ENCODE measurements around the gene RXFP4. TPM values are rescaled to one million over a fixed set of nuclear protein-coding genes. Genes with fewer than 3 reads are reported as not detected.

RXFP4 gene
- total and polyA plus RNA-seq, 9 of the 15 experiments (the other 6 are each of a cell fraction or from before 2014, with no cell fraction given) = 0.64 TPM; not detected in 8

DNA sequence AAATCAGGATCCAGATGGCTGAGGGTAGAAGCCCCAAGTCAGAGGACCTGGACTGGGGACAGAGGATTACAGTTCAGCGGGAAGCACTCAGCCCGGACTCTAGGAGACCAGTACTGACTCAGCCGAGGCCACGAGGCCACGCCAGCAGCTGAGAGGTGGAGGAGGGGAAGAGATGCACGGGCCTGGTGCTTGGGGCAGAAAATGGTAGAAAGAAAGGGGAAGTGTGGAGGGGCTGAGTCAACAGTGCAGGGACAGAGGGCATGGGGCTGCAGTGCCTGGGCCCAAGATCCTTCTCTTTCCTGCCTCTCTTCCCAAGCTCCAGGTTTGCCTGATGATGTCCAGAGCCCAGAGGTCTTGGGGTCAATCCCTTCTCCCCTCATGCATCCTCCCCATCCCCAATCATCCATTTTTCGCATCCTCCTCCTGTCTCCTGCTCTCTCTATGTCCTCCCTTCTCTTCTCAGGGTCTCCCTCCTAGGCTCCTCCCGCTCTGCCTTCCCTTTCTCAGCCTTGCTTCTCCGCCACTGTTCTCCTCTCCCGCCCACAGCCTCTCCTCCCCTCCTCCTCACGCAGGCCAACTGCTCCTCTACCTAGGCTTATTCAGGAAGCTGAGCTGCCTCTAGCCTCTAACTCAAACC lies 29.2 kb downstream of the RXFP4 start (continued):
- TF ChIP-seq ZNF586 (CRISPR knock-in tag; conservative IDR thresholded peaks at IDR 0.05) (no peak), HMG20A (CRISPR knock-in tag; conservative IDR thresholded peaks at IDR 0.05) (no peak), BRF1 (IDR thresholded peaks at IDR 0.05; ENCODE audit: borderline replicate concordance, extremely low read depth, insufficient read length) (no peak), CEBPG (CRISPR knock-in tag; IDR thresholded peaks at IDR 0.05) (no peak), CEBPG (tag; conservative IDR thresholded peaks at IDR 0.05 in 1 of 2, IDR thresholded peaks at IDR 0.05 in 1 of 2) (no peak), HNRNPH1 (optimal IDR thresholded peaks at IDR 0.05; ENCODE audit: low read depth, low read length) (no peak), HDGF (IDR thresholded peaks at IDR 0.05) (peak; percentile 72; the same call in 1 of the 2 replicates), NUFIP1 (IDR thresholded peaks at IDR 0.05; ENCODE audit: partially characterized antibody) (no peak), MAZ (CRISPR knock-in tag; conservative IDR thresholded peaks at IDR 0.05 in 1 of 2, IDR thresholded peaks at IDR 0.05 in 1 of 2) (peak in 1 of 2 experiments; percentile 32; a peak in 1 of 4 replicates), PYGO2 (tag; IDR thresholded peaks at IDR 0.05) (no peak), ZNF184 (CRISPR knock-in tag; IDR thresholded peaks at IDR 0.05) (no peak), NELFE (IDR thresholded peaks at IDR 0.05; ENCODE audit: insufficient read depth, insufficient read length) (no peak), MCM2 (IDR thresholded peaks at IDR 0.05; ENCODE audit: low read depth) (no peak), MYBL2 (IDR thresholded peaks at IDR 0.05; ENCODE audit: low read depth) (no peak), MYBL2 (CRISPR knock-in tag; IDR thresholded peaks at IDR 0.05; ENCODE audit: borderline replicate concordance) (no peak), POLR2A (conservative IDR thresholded peaks at IDR 0.05) (no peak), ZNF696 (CRISPR knock-in tag; conservative IDR thresholded peaks at IDR 0.05) (no peak)
- TF ChIP-seq, protein P1, sequence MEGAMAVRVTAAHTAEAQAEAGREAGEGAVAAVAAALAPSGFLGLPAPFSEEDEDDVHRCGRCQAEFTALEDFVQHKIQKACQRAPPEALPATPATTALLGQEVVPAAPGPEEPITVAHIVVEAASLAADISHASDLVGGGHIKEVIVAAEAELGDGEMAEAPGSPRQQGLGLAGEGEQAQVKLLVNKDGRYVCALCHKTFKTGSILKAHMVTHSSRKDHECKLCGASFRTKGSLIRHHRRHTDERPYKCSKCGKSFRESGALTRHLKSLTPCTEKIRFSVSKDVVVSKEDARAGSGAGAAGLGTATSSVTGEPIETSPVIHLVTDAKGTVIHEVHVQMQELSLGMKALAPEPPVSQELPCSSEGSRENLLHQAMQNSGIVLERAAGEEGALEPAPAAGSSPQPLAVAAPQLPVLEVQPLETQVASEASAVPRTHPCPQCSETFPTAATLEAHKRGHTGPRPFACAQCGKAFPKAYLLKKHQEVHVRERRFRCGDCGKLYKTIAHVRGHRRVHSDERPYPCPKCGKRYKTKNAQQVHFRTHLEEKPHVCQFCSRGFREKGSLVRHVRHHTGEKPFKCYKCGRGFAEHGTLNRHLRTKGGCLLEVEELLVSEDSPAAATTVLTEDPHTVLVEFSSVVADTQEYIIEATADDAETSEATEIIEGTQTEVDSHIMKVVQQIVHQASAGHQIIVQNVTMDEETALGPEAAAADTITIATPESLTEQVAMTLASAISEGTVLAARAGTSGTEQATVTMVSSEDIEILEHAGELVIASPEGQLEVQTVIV (CRISPR knock-in tag; IDR thresholded peaks at IDR 0.05; ENCODE audit: borderline replicate concordance) = no peak
- TF ChIP-seq, protein P2, sequence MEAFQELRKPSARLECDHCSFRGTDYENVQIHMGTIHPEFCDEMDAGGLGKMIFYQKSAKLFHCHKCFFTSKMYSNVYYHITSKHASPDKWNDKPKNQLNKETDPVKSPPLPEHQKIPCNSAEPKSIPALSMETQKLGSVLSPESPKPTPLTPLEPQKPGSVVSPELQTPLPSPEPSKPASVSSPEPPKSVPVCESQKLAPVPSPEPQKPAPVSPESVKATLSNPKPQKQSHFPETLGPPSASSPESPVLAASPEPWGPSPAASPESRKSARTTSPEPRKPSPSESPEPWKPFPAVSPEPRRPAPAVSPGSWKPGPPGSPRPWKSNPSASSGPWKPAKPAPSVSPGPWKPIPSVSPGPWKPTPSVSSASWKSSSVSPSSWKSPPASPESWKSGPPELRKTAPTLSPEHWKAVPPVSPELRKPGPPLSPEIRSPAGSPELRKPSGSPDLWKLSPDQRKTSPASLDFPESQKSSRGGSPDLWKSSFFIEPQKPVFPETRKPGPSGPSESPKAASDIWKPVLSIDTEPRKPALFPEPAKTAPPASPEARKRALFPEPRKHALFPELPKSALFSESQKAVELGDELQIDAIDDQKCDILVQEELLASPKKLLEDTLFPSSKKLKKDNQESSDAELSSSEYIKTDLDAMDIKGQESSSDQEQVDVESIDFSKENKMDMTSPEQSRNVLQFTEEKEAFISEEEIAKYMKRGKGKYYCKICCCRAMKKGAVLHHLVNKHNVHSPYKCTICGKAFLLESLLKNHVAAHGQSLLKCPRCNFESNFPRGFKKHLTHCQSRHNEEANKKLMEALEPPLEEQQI (IDR thresholded peaks at IDR 0.05) = no peak
- TF ChIP-seq, protein P3, sequence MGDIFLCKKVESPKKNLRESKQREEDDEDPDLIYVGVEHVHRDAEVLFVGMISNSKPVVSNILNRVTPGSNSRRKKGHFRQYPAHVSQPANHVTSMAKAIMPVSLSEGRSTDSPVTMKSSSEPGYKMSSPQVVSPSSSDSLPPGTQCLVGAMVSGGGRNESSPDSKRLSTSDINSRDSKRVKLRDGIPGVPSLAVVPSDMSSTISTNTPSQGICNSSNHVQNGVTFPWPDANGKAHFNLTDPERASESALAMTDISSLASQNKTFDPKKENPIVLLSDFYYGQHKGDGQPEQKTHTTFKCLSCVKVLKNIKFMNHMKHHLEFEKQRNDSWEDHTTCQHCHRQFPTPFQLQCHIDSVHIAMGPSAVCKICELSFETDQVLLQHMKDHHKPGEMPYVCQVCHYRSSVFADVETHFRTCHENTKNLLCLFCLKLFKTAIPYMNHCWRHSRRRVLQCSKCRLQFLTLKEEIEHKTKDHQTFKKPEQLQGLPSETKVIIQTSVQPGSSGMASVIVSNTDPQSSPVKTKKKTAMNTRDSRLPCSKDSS (IDR thresholded peaks at IDR 0.05; ENCODE audit: low read depth, partially characterized antibody) = no peak
- TF ChIP-seq, protein P4, sequence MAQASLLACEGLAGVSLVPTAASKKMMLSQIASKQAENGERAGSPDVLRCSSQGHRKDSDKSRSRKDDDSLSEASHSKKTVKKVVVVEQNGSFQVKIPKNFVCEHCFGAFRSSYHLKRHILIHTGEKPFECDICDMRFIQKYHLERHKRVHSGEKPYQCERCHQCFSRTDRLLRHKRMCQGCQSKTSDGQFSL (CRISPR knock-in tag; IDR thresholded peaks at IDR 0.05) = peak; percentile 76
- TF ChIP-seq, protein P4 (tag; IDR thresholded peaks at IDR 0.05) = no peak
